Fibroblast of the aortic adventitia (primary cell): ENCODE measurements around the gene DHRS11. TPM values are rescaled to one million over a fixed set of nuclear protein-coding genes. Genes with fewer than 3 reads are reported as not detected.

Source experiments
- DNase-seq: peaks from one replicate; pipeline ENCODE4 v3.0.0-alpha.2; 2010; ENCODE audit warnings: low read depth
- H3K4me3 ChIP-seq: 2 replicates; pipeline ENCODE4 v1.5.1; 2011; ENCODE audit warnings: low read depth, mild to moderate bottlenecking, control low read depth, low read length, moderate library complexity
- CTCF ChIP-seq: IDR thresholded peaks from 2 replicates; pipeline ENCODE4 v1.5.1; 2011; ENCODE audit warnings: mild to moderate bottlenecking, low read length, control low read depth, inconsistent platforms; ENCODE audit not compliant: insufficient read depth
- total RNA-seq: library from RNA; depleted of rRNA; stranded (reverse); fragments of >200 nt; gene quantifications from 2 replicates; pipeline ENCODE4 v1.2.3, GENCODE V29; 2012; ENCODE audit warnings: low replicate concordance

Gene DHRS11
- total RNA-seq, 1 donor, result 4.1 TPM

DNA sequence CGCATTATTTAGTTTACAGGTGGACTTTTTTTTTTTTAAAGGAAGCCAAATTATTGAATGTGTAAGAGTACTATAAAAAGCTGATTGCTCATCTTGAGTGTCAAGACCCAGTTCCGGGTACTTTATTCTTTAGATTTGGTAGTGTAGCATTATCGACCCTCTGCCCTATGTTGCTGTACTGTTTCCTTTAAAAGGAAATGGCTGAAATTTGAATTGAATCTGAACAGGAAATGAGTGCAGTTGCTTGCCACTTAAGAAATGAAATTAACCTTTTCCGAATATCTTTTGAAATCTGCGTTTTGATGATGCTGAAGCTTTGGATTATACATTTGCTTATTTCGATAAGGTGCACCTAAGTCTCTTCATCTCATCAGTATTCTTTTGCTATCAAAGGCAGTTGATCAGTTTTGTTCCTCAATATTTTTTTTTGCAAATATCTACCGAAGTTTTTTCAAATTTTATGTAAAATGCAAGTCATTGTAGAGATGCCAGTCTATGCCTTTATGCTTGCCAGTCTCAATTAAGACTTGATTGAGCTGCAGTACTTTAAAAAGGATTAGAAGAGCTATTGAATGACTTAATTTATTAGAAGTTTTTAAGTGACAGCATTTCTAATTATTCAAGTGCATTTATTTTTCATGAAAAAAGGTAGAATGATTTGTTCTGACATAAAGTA lies 45.1 kb upstream of the DHRS11 start:
- TF ChIP-seq CTCF, result no peak
- H3K4me3 ChIP-seq, result peak overlapping the region; percentile 98
- peak; percentile 8 for DNase-seq

DNA sequence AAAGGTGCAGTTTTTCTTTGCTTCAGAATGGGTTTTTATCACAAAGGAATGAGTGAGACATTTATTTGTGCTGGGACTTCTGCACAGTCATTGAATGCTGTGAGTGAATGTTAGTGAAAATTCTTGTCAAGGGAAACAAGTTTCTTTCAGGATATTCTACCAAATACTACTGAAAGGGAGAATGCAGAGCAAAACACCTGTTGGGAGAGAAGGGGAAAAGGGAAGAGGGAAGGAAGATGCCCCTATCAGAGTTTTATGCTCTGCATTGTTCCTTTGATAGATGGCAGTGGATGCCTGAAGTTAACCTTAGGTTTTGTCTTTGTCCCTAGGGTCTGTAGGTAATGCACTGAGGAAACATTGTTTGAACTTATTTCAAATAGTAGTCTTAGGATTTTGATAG lies 43.9 kb upstream of the DHRS11 start:
- DNase-seq, result no peak
- peak overlapping the region; percentile 98 for H3K4me3 ChIP-seq
- TF ChIP-seq CTCF, result no peak

GRCh38 chr17:36550491-36551417 lies 40.9 kb upstream of the DHRS11 start:
- no peak for TF ChIP-seq CTCF
- H3K4me3 ChIP-seq, result no peak overlapping the region
- DNase-seq, result no peak

DNA sequence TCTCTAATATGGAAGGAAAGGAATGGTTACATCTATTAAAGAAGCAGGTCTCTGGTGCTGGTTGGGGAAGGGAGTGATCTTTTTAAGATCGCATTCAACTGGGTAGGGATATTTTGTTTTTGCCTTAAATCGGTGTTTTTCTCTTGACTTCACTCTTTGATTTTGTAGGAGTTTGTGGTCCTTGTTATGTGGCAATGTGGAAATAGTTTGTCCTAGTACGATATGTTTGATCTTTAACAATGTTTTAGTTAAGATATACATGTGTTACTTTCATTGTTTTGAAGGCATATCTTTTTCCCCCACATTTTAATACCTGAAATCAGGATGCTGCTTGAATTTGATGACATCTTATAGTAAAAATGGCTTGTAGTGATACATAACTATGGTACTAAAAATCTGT lies 38.2 kb upstream of the DHRS11 start:
- no peak for DNase-seq
- no peak for TF ChIP-seq CTCF
- no peak overlapping the region for H3K4me3 ChIP-seq

DNA sequence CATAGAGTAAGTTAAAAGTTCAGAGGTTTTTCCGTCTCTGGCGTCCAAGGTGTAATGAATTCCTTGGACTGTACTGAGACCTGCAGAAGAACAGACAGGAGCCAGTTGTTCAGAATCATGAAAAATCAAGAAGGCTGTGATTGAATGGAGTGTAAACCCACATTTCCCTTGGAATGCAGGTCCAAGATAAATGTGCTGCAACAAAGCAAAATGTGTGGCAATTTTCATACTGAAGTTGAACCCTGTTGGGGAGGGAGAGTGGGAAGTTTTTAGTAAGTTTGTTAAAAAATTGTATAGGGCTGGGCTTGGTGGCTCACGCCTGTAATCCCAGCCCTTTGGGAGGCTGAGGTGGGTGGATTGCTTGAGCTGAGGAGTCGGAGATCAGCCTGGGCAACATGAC lies 25.6 kb upstream of the DHRS11 start:
- no peak overlapping the region for H3K4me3 ChIP-seq
- TF ChIP-seq CTCF, result no peak
- DNase-seq, result no peak

GRCh38 chr17:36575028-36575427 lies 16.7 kb upstream of the DHRS11 start:
- H3K4me3 ChIP-seq, result no peak overlapping the region
- TF ChIP-seq CTCF, result no peak
- no peak for DNase-seq
